HEK293 (cell line): Measurements from ENCODE around the gene PRR16.

Source experiments
- CTCF ChIA-PET: fragments of 350-600 bp; formaldehyde crosslinking; extraction: SDS; loops from one replicate; lab custom pipeline; 2021; ENCODE audit warnings: antibody characterized with exemption; lab: Yijun Ruan, JAX
- POLR2A ChIA-PET: fragments of 300-600 bp; formaldehyde crosslinking; extraction: SDS; loops from one replicate; lab custom pipeline; 2020; ENCODE audit warnings: antibody characterized with exemption, inconsistent platforms; lab: Yijun Ruan, JAX
- H3K27ac ChIP-seq: fragments of 200-500 bp; sonication (Bioruptor generic); 2 replicates; pipeline ENCODE4 v1.5.1; 2014; ENCODE audit warnings: low read depth, low read length, control low read depth, inconsistent platforms; ENCODE audit errors: extremely low read depth
- H3K36me3 ChIP-seq, 2 experiments: fragments of 200-500 bp in 1 of 2; sonication (Bioruptor generic) in 1 of 2; 1 replicate in 1 of 2; 2 replicates in 1 of 2; pipeline ENCODE4 v1.5.1; 2014 to 2017; ENCODE audit warnings: inconsistent platforms in 2 of 2, low read length in 2 of 2; ENCODE audit not compliant: control insufficient read depth in 2 of 2, insufficient read depth in 1 of 2
- H3K4me1 ChIP-seq: fragments of 200-500 bp; sonication (Bioruptor generic); 2 replicates; pipeline ENCODE4 v1.5.1; 2014; ENCODE audit warnings: mild to moderate bottlenecking, low read length, inconsistent platforms; ENCODE audit not compliant: control insufficient read depth, insufficient read depth
- H3K4me3 ChIP-seq: 2 replicates; pipeline ENCODE4 v1.5.1; 2011; ENCODE audit warnings: low read depth, mild to moderate bottlenecking, control low read depth, low read length, moderate library complexity
- H3K9me3 ChIP-seq: fragments of 200-500 bp; sonication (Bioruptor generic); 2 replicates; pipeline ENCODE4 v1.5.1; 2014; ENCODE audit warnings: low read depth, low read length, inconsistent platforms; ENCODE audit not compliant: control insufficient read depth, insufficient read depth
- GLIS2 ChIP-seq: fragments of 450-650 bp; formaldehyde crosslinking; IDR thresholded peaks from 2 replicates; pipeline ENCODE4 v1.5.1; 2016; ENCODE audit warnings: missing biosample characterization, missing genetic modification characterization
- OSR2 ChIP-seq: fragments of 450-650 bp; formaldehyde crosslinking; IDR thresholded peaks from 2 replicates; pipeline ENCODE4 v1.5.1; 2016; ENCODE audit warnings: missing biosample characterization, missing genetic modification characterization
- REPIN1 ChIP-seq: fragments of 450-650 bp; formaldehyde crosslinking; IDR thresholded peaks from 2 replicates; pipeline ENCODE4 v1.5.1; 2017; ENCODE audit warnings: missing biosample characterization, missing genetic modification characterization, low read depth
- SP3 ChIP-seq: fragments of 450-650 bp; formaldehyde crosslinking; IDR thresholded peaks from 2 replicates; pipeline ENCODE4 v1.5.1; 2016; ENCODE audit warnings: missing biosample characterization, missing genetic modification characterization
- SP7 ChIP-seq: fragments of 450-650 bp; formaldehyde crosslinking; IDR thresholded peaks from 2 replicates; pipeline ENCODE4 v1.5.1; 2016; ENCODE audit warnings: missing biosample characterization, missing genetic modification characterization
- WT1 ChIP-seq: fragments of 450-650 bp; formaldehyde crosslinking; IDR thresholded peaks from 2 replicates; pipeline ENCODE4 v1.5.1; 2016; ENCODE audit warnings: missing biosample characterization, missing genetic modification characterization
- ZBTB1 ChIP-seq: fragments of 450-650 bp; formaldehyde crosslinking; IDR thresholded peaks from 2 replicates; pipeline ENCODE4 v1.5.1; 2016; ENCODE audit warnings: missing biosample characterization, missing genetic modification characterization
- ZNF274 ChIP-seq, 2 experiments: fragments of 200-500 bp in 1 of 2; fragments of 450-650 bp in 1 of 2; sonication (Bioruptor generic) in 1 of 2; formaldehyde crosslinking in 1 of 2; IDR thresholded peaks; 2 replicates each; pipeline versions ENCODE4 v1.5.1 to v1.6.1; 2014 to 2016; ENCODE audit warnings: borderline replicate concordance in 1 of 2, inconsistent platforms in 1 of 2, low read length in 1 of 2, missing biosample characterization in 1 of 2, missing genetic modification characterization in 1 of 2
- ZNF292 ChIP-seq: fragments of 450-650 bp; formaldehyde crosslinking; IDR thresholded peaks from 2 replicates; pipeline ENCODE4 v1.5.1; 2016; ENCODE audit warnings: low read depth, missing biosample characterization, missing genetic modification characterization, borderline replicate concordance
- ZNF423 ChIP-seq: fragments of 450-650 bp; formaldehyde crosslinking; IDR thresholded peaks from 2 replicates; pipeline ENCODE4 v1.5.1; 2016; ENCODE audit warnings: missing biosample characterization, missing genetic modification characterization
- ZNF510 ChIP-seq: fragments of 450-650 bp; formaldehyde crosslinking; IDR thresholded peaks from 2 replicates; pipeline ENCODE4 v1.5.1; 2018; ENCODE audit warnings: mild to moderate bottlenecking, missing genetic modification characterization, missing biosample characterization; ENCODE audit not compliant: insufficient replicate concordance
- ZNF548 ChIP-seq: fragments of 450-650 bp; formaldehyde crosslinking; IDR thresholded peaks from 2 replicates; pipeline ENCODE4 v1.5.1; 2016; ENCODE audit warnings: missing biosample characterization, missing genetic modification characterization
- ZNF560 ChIP-seq: fragments of 450-650 bp; formaldehyde crosslinking; IDR thresholded peaks from 2 replicates; pipeline ENCODE4 v1.5.1; 2017; ENCODE audit warnings: missing biosample characterization, missing genetic modification characterization, borderline replicate concordance
- ZNF610 ChIP-seq: fragments of 450-650 bp; formaldehyde crosslinking; IDR thresholded peaks from 2 replicates; pipeline ENCODE4 v1.5.1; 2016; ENCODE audit warnings: missing biosample characterization, missing genetic modification characterization, borderline replicate concordance
- ZNF623 ChIP-seq: fragments of 450-650 bp; formaldehyde crosslinking; IDR thresholded peaks from 2 replicates; pipeline ENCODE4 v1.5.1; 2016; ENCODE audit warnings: missing biosample characterization, missing genetic modification characterization
- ZNF660 ChIP-seq: fragments of 450-650 bp; IDR thresholded peaks from 2 replicates; pipeline ENCODE4 v1.5.1; 2018; ENCODE audit warnings: missing biosample characterization, mild to moderate bottlenecking, missing genetic modification characterization
- ZNF701 ChIP-seq: fragments of 450-650 bp; formaldehyde crosslinking; IDR thresholded peaks from 2 replicates; pipeline ENCODE4 v1.5.1; 2016; ENCODE audit warnings: missing biosample characterization, missing genetic modification characterization
- ZNF777 ChIP-seq: fragments of 450-650 bp; formaldehyde crosslinking; IDR thresholded peaks from 2 replicates; pipeline ENCODE4 v1.5.1; 2017; ENCODE audit warnings: missing biosample characterization, missing genetic modification characterization, borderline replicate concordance
- TF ChIP-seq, protein P1 (sequence below): fragments of 450-650 bp; formaldehyde crosslinking; IDR thresholded peaks from 2 replicates; pipeline ENCODE4 v1.5.1; 2017; ENCODE audit warnings: missing biosample characterization, missing genetic modification characterization
- TF ChIP-seq, protein P2 (sequence below): fragments of 450-650 bp; formaldehyde crosslinking; IDR thresholded peaks from 2 replicates; pipeline ENCODE4 v1.5.1; 2016; ENCODE audit warnings: missing biosample characterization, missing genetic modification characterization, low read depth
- TF ChIP-seq, protein P3 (sequence below): fragments of 450-650 bp; formaldehyde crosslinking; IDR thresholded peaks from 2 replicates; pipeline ENCODE4 v1.5.0; 2017; ENCODE audit warnings: missing biosample characterization, missing genetic modification characterization, borderline replicate concordance
- TF ChIP-seq, protein P4 (sequence below): fragments of 450-650 bp; formaldehyde crosslinking; IDR thresholded peaks from 2 replicates; pipeline ENCODE4 v1.5.1; 2016; ENCODE audit warnings: missing biosample characterization, missing genetic modification characterization, low read depth
- TF ChIP-seq, protein P5 (sequence below): fragments of 450-650 bp; formaldehyde crosslinking; IDR thresholded peaks from 2 replicates; pipeline ENCODE4 v1.5.1; 2016; ENCODE audit warnings: missing biosample characterization, missing genetic modification characterization

Gene PRR16

DNA sequence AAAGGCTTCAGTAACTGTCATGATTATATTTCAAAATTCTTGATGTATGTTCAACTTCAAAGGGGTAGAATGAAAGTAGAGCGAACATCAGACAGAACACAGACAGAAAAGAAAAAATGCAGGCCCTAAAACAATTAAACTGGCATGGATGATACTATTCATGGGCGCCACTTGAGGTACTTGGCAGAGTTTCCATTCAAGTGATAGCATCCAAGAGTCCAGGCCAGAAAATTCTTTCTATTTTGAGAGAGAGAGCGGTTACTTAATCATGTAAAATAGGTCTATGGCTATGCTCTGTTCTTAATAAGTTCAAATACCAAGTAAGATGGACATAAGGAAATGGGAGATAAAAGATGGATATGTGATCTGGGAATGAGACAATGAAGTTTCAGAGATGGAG lies 21.4 kb upstream of the PRR16 start:
- POLR2A ChIA-PET: no interaction called here

DNA sequence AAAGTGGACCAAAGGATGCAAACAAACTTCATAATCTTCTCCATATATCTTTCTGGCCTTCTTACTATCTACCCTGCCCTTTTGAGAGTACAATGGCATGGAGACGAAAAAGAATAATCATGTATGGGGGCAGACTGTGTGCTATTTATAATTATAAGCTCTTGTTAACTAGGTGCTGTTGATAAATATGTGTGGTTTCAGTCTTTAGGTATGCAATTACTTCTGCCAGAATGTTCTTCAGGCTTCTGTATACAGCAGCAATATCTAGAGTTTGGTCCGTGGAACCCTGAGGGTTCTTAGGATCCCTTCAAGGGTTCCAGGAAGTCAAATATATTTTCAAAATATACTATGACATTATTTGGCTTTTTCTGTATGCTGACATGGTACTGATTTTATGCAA lies 20.5 kb upstream of the PRR16 start:
- TF ChIP-seq ZBTB1 (tag by site-specific recombination): no peak
- TF ChIP-seq ZNF548 (tag by site-specific recombination): no peak
- TF ChIP-seq WT1 (tag by site-specific recombination): no peak
- no peak for TF ChIP-seq ZNF610 (tag by site-specific recombination)
- no peak for TF ChIP-seq SP7 (tag by site-specific recombination)
- TF ChIP-seq OSR2: no peak
- no peak for TF ChIP-seq REPIN1 (tag by site-specific recombination)
- no peak for TF ChIP-seq ZNF623
- no peak for TF ChIP-seq SP3
- no peak for TF ChIP-seq ZNF560 (tag by site-specific recombination)
- TF ChIP-seq, protein P1, sequence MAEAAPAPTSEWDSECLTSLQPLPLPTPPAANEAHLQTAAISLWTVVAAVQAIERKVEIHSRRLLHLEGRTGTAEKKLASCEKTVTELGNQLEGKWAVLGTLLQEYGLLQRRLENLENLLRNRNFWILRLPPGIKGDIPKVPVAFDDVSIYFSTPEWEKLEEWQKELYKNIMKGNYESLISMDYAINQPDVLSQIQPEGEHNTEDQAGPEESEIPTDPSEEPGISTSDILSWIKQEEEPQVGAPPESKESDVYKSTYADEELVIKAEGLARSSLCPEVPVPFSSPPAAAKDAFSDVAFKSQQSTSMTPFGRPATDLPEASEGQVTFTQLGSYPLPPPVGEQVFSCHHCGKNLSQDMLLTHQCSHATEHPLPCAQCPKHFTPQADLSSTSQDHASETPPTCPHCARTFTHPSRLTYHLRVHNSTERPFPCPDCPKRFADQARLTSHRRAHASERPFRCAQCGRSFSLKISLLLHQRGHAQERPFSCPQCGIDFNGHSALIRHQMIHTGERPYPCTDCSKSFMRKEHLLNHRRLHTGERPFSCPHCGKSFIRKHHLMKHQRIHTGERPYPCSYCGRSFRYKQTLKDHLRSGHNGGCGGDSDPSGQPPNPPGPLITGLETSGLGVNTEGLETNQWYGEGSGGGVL (tag by site-specific recombination): no peak
- POLR2A ChIA-PET: no interaction called here
- H3K4me1 ChIP-seq: no peaks in the 10 kb centered on the region
- no peak overlapping the region for H3K4me3 ChIP-seq
- CTCF ChIA-PET: no interaction called here
- no peak overlapping the region for H3K27ac ChIP-seq
- H3K36me3 ChIP-seq: no peaks in the 10 kb centered on the region
- H3K9me3 ChIP-seq: no peaks in the 10 kb centered on the region

More for the DNA sequence above, 21.4 kb upstream of the PRR16 start:
- H3K27ac ChIP-seq: no peak overlapping the region
- H3K4me1 ChIP-seq: no peaks in the 10 kb centered on the region
- CTCF ChIA-PET: no interaction called here
- H3K9me3 ChIP-seq: no peaks in the 10 kb centered on the region
- no peaks in the 10 kb centered on the region for H3K36me3 ChIP-seq
- no peak overlapping the region for H3K4me3 ChIP-seq
- no peak for TF ChIP-seq ZNF274 (IDR thresholded peaks at IDR 0.05; ENCODE audit: low read length)
- TF ChIP-seq ZNF274 (tag by site-specific recombination; IDR thresholded peaks at IDR 0.05; ENCODE audit: borderline replicate concordance): no peak
- no peak for TF ChIP-seq ZNF292 (tag by site-specific recombination)
- TF ChIP-seq, protein P2, sequence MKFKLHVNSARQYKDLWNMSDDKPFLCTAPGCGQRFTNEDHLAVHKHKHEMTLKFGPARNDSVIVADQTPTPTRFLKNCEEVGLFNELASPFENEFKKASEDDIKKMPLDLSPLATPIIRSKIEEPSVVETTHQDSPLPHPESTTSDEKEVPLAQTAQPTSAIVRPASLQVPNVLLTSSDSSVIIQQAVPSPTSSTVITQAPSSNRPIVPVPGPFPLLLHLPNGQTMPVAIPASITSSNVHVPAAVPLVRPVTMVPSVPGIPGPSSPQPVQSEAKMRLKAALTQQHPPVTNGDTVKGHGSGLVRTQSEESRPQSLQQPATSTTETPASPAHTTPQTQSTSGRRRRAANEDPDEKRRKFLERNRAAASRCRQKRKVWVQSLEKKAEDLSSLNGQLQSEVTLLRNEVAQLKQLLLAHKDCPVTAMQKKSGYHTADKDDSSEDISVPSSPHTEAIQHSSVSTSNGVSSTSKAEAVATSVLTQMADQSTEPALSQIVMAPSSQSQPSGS (tag by site-specific recombination): no peak
- TF ChIP-seq GLIS2 (tag by site-specific recombination): no peak
- TF ChIP-seq ZNF777 (tag by site-specific recombination): no peak
- TF ChIP-seq ZNF610 (tag by site-specific recombination): no peak
- TF ChIP-seq, protein P3, sequence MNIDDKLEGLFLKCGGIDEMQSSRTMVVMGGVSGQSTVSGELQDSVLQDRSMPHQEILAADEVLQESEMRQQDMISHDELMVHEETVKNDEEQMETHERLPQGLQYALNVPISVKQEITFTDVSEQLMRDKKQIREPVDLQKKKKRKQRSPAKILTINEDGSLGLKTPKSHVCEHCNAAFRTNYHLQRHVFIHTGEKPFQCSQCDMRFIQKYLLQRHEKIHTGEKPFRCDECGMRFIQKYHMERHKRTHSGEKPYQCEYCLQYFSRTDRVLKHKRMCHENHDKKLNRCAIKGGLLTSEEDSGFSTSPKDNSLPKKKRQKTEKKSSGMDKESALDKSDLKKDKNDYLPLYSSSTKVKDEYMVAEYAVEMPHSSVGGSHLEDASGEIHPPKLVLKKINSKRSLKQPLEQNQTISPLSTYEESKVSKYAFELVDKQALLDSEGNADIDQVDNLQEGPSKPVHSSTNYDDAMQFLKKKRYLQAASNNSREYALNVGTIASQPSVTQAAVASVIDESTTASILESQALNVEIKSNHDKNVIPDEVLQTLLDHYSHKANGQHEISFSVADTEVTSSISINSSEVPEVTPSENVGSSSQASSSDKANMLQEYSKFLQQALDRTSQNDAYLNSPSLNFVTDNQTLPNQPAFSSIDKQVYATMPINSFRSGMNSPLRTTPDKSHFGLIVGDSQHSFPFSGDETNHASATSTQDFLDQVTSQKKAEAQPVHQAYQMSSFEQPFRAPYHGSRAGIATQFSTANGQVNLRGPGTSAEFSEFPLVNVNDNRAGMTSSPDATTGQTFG: no peak
- no peak for TF ChIP-seq ZNF660 (tag by site-specific recombination)
- no peak for TF ChIP-seq ZNF510
- TF ChIP-seq, protein P4, sequence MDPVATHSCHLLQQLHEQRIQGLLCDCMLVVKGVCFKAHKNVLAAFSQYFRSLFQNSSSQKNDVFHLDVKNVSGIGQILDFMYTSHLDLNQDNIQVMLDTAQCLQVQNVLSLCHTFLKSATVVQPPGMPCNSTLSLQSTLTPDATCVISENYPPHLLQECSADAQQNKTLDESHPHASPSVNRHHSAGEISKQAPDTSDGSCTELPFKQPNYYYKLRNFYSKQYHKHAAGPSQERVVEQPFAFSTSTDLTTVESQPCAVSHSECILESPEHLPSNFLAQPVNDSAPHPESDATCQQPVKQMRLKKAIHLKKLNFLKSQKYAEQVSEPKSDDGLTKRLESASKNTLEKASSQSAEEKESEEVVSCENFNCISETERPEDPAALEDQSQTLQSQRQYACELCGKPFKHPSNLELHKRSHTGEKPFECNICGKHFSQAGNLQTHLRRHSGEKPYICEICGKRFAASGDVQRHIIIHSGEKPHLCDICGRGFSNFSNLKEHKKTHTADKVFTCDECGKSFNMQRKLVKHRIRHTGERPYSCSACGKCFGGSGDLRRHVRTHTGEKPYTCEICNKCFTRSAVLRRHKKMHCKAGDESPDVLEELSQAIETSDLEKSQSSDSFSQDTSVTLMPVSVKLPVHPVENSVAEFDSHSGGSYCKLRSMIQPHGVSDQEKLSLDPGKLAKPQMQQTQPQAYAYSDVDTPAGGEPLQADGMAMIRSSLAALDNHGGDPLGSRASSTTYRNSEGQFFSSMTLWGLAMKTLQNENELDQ (tag by site-specific recombination): no peak
- no peak for TF ChIP-seq ZNF701 (tag by site-specific recombination)
- TF ChIP-seq, protein P5, sequence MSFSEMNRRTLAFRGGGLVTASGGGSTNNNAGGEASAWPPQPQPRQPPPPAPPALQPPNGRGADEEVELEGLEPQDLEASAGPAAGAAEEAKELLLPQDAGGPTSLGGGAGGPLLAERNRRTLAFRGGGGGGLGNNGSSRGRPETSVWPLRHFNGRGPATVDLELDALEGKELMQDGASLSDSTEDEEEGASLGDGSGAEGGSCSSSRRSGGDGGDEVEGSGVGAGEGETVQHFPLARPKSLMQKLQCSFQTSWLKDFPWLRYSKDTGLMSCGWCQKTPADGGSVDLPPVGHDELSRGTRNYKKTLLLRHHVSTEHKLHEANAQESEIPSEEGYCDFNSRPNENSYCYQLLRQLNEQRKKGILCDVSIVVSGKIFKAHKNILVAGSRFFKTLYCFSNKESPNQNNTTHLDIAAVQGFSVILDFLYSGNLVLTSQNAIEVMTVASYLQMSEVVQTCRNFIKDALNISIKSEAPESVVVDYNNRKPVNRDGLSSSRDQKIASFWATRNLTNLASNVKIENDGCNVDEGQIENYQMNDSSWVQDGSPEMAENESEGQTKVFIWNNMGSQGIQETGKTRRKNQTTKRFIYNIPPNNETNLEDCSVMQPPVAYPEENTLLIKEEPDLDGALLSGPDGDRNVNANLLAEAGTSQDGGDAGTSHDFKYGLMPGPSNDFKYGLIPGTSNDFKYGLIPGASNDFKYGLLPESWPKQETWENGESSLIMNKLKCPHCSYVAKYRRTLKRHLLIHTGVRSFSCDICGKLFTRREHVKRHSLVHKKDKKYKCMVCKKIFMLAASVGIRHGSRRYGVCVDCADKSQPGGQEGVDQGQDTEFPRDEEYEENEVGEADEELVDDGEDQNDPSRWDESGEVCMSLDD: no peak
- no peak for TF ChIP-seq ZNF423
